AG09319 (cell line): ENCODE data around the gene CDKN2D.
"Not testable (repeated sequence)": the region's sequence is repeated elsewhere in the genome, so short reads cannot be mapped to it uniquely, and the experiment has no call there.

Experiments
- DNase-seq: peaks from one replicate; pipeline ENCODE4 v3.0.0-alpha.2; 2010; ENCODE audit warnings: low read depth; ENCODE audit errors: extremely low read depth
- CTCF ChIP-seq: IDR thresholded peaks from 2 replicates; pipeline ENCODE4 v1.5.1; 2011; ENCODE audit warnings: low read depth, mild to moderate bottlenecking, inconsistent platforms, low read length, moderate library complexity

The CDKN2D gene

GRCh38 chr19:10577951-10578350 lies 9.2 kb upstream of the CDKN2D start:
- no peak for TF ChIP-seq CTCF
- DNase-seq, result no peak

- DNase-seq, result no peak
- TF ChIP-seq CTCF, result no peak
These were observed 6.4 kb upstream of the CDKN2D start for GRCh38 chr19:10575011-10575716.

GRCh38 chr19:10574462-10574861 lies 5.7 kb upstream of the CDKN2D start:
- TF ChIP-seq CTCF, result no peak
- DNase-seq, result no peak

- not testable (repeated sequence) for DNase-seq
These were observed 5.0 kb upstream of the CDKN2D start for GRCh38 chr19:10573793-10574192.

GRCh38 chr19:10568062-10568825 lies 535 bp downstream of the CDKN2D start:
- no peak for DNase-seq
- no peak for TF ChIP-seq CTCF

- no peak for DNase-seq
These were observed 1.1 kb downstream of the CDKN2D start for GRCh38 chr19:10567656-10568055.

GRCh38 chr19:10566658-10567410 lies 1.9 kb downstream of the CDKN2D start:
- TF ChIP-seq CTCF, result no peak
- no peak for DNase-seq

More at GRCh38 chr19:10567656-10568055, 1.1 kb downstream of the CDKN2D start:
- TF ChIP-seq CTCF, result no peak
